ENCODE measurements around the gene ARHGAP6.

DNA sequence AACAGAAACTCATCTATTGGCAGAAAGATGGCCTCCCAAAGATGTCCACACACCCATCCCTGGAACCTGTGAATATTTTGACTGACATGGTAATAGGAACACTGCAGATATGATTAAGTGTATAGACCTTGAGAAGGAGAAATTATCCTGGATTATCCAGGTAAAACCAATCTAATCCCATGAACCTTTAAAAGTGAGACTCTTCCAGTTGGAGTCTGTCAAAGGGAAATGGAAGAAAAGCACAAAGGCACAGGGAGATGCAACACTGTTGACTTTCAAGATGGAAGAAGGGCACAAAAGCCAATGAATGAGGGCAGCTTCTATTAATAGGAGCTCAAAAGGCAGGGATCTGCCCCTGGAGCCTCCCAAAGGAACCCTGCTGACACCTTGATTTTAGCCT, 289.6 kb downstream of the ARHGAP6 start:
- TF ChIP-seq, protein P1, sequence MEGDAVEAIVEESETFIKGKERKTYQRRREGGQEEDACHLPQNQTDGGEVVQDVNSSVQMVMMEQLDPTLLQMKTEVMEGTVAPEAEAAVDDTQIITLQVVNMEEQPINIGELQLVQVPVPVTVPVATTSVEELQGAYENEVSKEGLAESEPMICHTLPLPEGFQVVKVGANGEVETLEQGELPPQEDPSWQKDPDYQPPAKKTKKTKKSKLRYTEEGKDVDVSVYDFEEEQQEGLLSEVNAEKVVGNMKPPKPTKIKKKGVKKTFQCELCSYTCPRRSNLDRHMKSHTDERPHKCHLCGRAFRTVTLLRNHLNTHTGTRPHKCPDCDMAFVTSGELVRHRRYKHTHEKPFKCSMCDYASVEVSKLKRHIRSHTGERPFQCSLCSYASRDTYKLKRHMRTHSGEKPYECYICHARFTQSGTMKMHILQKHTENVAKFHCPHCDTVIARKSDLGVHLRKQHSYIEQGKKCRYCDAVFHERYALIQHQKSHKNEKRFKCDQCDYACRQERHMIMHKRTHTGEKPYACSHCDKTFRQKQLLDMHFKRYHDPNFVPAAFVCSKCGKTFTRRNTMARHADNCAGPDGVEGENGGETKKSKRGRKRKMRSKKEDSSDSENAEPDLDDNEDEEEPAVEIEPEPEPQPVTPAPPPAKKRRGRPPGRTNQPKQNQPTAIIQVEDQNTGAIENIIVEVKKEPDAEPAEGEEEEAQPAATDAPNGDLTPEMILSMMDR (IDR thresholded peaks at IDR 0.05), result no peak
- TF ChIP-seq POLR2A (IDR thresholded peaks at IDR 0.05), result no peak
- TF ChIP-seq POLR2AphosphoS5 (IDR thresholded peaks at IDR 0.05), result no peak

Measured in upper lobe of left lung (tissue), 4 donors.